GM21360 (cell line): ENCODE measurements around the gene AZIN2.
"Not testable (repeated sequence)": the region's sequence is repeated elsewhere in the genome, so short reads cannot be mapped to it uniquely, and the experiment has no call there.

Source experiments
- ATAC-seq: cut with Tn5 transposase; IDR thresholded peaks from one replicate; pipeline ENCODE4 v1.9.1; 2021; ENCODE audit warnings: mild to moderate bottlenecking, moderate library complexity; ENCODE audit not compliant: unreplicated experiment

Gene AZIN2

GRCh38 chr1:33056426-33056825 lies 24.5 kb upstream of the AZIN2 start:
- ATAC-seq = no peak

- ATAC-seq = no peak
These were observed 23.9 kb upstream of the AZIN2 start for GRCh38 chr1:33057095-33057494.

GRCh38 chr1:33060579-33061083 lies 20.3 kb upstream of the AZIN2 start:
- no peak for ATAC-seq

GRCh38 chr1:33061834-33062233 lies 19.1 kb upstream of the AZIN2 start:
- ATAC-seq = no peak

GRCh38 chr1:33064284-33064683 lies 16.7 kb upstream of the AZIN2 start:
- not testable (repeated sequence) for ATAC-seq

- ATAC-seq = no peak
These were observed 15.7 kb upstream of the AZIN2 start for GRCh38 chr1:33065301-33065700.

GRCh38 chr1:33066477-33066876 lies 14.5 kb upstream of the AZIN2 start:
- not testable (repeated sequence) for ATAC-seq

- ATAC-seq = not testable (repeated sequence)
These were observed 12.8 kb upstream of the AZIN2 start for GRCh38 chr1:33068108-33068507.

- no peak for ATAC-seq
These were observed 10.3 kb upstream of the AZIN2 start for GRCh38 chr1:33070628-33071027.

- ATAC-seq = no peak
These were observed 8.2 kb upstream of the AZIN2 start for GRCh38 chr1:33072707-33073106.

GRCh38 chr1:33074193-33074945 lies 6.6 kb upstream of the AZIN2 start:
- no peak for ATAC-seq

- ATAC-seq = no peak
These were observed 2.8 kb upstream of the AZIN2 start for GRCh38 chr1:33078030-33078591.

- ATAC-seq = no peak
These were observed 580 bp upstream of the AZIN2 start for GRCh38 chr1:33080373-33080772.

GRCh38 chr1:33081554-33082305 lies 777 bp downstream of the AZIN2 start:
- ATAC-seq = no peak

GRCh38 chr1:33082575-33083108 lies 1.7 kb downstream of the AZIN2 start:
- no peak for ATAC-seq

GRCh38 chr1:33085332-33085731 lies 4.4 kb downstream of the AZIN2 start:
- ATAC-seq = no peak

GRCh38 chr1:33086384-33086850 lies 5.5 kb downstream of the AZIN2 start:
- no peak for ATAC-seq

GRCh38 chr1:33087677-33088076 lies 6.7 kb downstream of the AZIN2 start:
- ATAC-seq = no peak

GRCh38 chr1:33088119-33088906 lies 7.4 kb downstream of the AZIN2 start:
- ATAC-seq = no peak

GRCh38 chr1:33089457-33089856 lies 8.5 kb downstream of the AZIN2 start:
- ATAC-seq = no peak

GRCh38 chr1:33092438-33092837 lies 11.5 kb downstream of the AZIN2 start:
- ATAC-seq = no peak
